Neural progenitor cell (in vitro differentiated cells): ENCODE data around the gene ARHGAP26. TPM values are rescaled to one million over a fixed set of nuclear protein-coding genes. Genes with fewer than 3 reads are reported as not detected.

ENCODE experiments used
- DNase-seq: peaks from one replicate; pipeline ENCODE4 v3.0.0-alpha.2; 2016; ENCODE audit warnings: low spot score
- H2AFZ ChIP-seq: fragments of 200-600 bp; sonication (generic); replicated peaks from 2 replicates; pipeline ENCODE4 v1.6.1; 2016; ENCODE audit warnings: antibody characterized with exemption
- H3F3A ChIP-seq: fragments of 200-600 bp; sonication (generic); 2 replicates; pipeline ENCODE4 v1.6.1; 2016; ENCODE audit warnings: antibody characterized with exemption, low read depth
- H3K27ac ChIP-seq: fragments of 200-600 bp; sonication (generic); 2 replicates; pipeline ENCODE4 v1.5.1; 2016; ENCODE audit warnings: mild to moderate bottlenecking
- H3K27me3 ChIP-seq: fragments of 200-600 bp; sonication (generic); 2 replicates; pipeline ENCODE4 v1.6.1; 2016; ENCODE audit warnings: mild to moderate bottlenecking, moderate library complexity
- H3K36me3 ChIP-seq: fragments of 200-600 bp; sonication (generic); 2 replicates; pipeline ENCODE4 v1.5.1; 2016
- H3K4me1 ChIP-seq: fragments of 200-600 bp; sonication (generic); 2 replicates; pipeline ENCODE4 v1.6.1; 2016; ENCODE audit warnings: mixed run types
- H3K4me2 ChIP-seq: fragments of 200-600 bp; sonication (generic); 2 replicates; pipeline ENCODE4 v1.6.1; 2016
- H3K4me3 ChIP-seq: fragments of 200-600 bp; sonication (generic); 2 replicates; pipeline ENCODE4 v1.5.1; 2016
- H3K79me2 ChIP-seq: fragments of 200-600 bp; sonication (generic); 2 replicates; pipeline ENCODE4 v1.6.1; 2016; ENCODE audit warnings: low read depth
- H3K9ac ChIP-seq: fragments of 200-600 bp; sonication (generic); 2 replicates; pipeline ENCODE4 v1.6.1; 2016
- H3K9me3 ChIP-seq: fragments of 200-600 bp; sonication (generic); 2 replicates; pipeline ENCODE4 v1.5.1; 2016; ENCODE audit warnings: low read depth
- H4K20me1 ChIP-seq: fragments of 200-600 bp; sonication (generic); 2 replicates; pipeline ENCODE4 v1.6.1; 2016; ENCODE audit warnings: low read depth
- H3K27ac Mint-ChIP-seq: 3 replicates; pipeline ENCODE4 v1.8.0; 2021; ENCODE audit warnings: mixed read lengths
- H3K27me3 Mint-ChIP-seq: 2 replicates; pipeline ENCODE4 v1.8.0; 2022; ENCODE audit warnings: low read depth, mild to moderate bottlenecking, inconsistent platforms, moderate library complexity, mixed read lengths; ENCODE audit not compliant: insufficient read depth
- H3K36me3 Mint-ChIP-seq: 3 replicates; pipeline ENCODE4 v1.8.0; 2021; ENCODE audit warnings: mixed read lengths
- H3K4me1 Mint-ChIP-seq: 3 replicates; pipeline ENCODE4 v1.8.0; 2021; ENCODE audit warnings: mixed read lengths
- H3K4me3 Mint-ChIP-seq: 3 replicates; pipeline ENCODE4 v1.8.0; 2021; ENCODE audit warnings: mild to moderate bottlenecking, moderate library complexity, mixed read lengths
- H3K9me3 Mint-ChIP-seq: 3 replicates; pipeline ENCODE4 v1.8.0; 2020; ENCODE audit warnings: mixed read lengths
- EZH2 ChIP-seq: fragments of 200-600 bp; sonication (generic); IDR thresholded peaks from 2 replicates; pipeline ENCODE4 v1.6.1; 2017; ENCODE audit warnings: antibody characterized with exemption, mild to moderate bottlenecking, moderate library complexity
- EZH2phosphoT487 ChIP-seq: fragments of 200-600 bp; sonication (generic); IDR thresholded peaks from 2 replicates; pipeline ENCODE4 v1.6.1; 2017; ENCODE audit warnings: antibody characterized with exemption
- total RNA-seq: library from RNA; depleted of rRNA; stranded (reverse); fragments of >200 nt; gene quantifications from 2 replicates; pipeline ENCODE4 v1.2.3, GENCODE V29; 2015; ENCODE audit warnings: low replicate concordance
- TF ChIP-seq, protein P1 (sequence below): fragments of 200-600 bp; sonication (generic); IDR thresholded peaks from 2 replicates; pipeline ENCODE4 v1.5.1; 2017; ENCODE audit warnings: antibody characterized with exemption, mild to moderate bottlenecking

The ARHGAP26 gene
- total RNA-seq, 1 donor from 2014 or later = 7.0 TPM

DNA sequence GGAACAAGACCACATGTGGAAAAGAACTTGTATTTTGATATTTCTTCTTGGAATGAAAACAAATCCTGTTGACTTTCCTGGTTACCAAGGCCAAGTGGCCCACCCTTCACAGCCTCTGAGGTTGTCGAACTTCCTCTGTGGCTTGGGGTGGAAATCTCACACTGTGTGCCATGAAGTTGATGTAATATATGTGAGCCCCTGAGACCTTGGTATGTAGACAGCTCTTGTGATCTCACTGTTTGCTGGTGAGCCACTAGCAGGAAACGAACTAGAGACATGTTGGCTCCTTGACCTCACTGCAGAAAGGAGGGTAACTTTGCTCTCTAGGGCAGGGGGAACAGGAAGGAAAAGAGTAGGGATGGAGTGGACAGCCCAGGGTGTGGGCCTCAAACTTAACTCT lies 159.4 kb downstream of the ARHGAP26 start:
- H3K27me3 Mint-ChIP-seq = no peaks in the 10 kb centered on the region
- H3K27ac Mint-ChIP-seq = no peak overlapping the region
- H3F3A ChIP-seq = no peaks in the 10 kb centered on the region

DNA sequence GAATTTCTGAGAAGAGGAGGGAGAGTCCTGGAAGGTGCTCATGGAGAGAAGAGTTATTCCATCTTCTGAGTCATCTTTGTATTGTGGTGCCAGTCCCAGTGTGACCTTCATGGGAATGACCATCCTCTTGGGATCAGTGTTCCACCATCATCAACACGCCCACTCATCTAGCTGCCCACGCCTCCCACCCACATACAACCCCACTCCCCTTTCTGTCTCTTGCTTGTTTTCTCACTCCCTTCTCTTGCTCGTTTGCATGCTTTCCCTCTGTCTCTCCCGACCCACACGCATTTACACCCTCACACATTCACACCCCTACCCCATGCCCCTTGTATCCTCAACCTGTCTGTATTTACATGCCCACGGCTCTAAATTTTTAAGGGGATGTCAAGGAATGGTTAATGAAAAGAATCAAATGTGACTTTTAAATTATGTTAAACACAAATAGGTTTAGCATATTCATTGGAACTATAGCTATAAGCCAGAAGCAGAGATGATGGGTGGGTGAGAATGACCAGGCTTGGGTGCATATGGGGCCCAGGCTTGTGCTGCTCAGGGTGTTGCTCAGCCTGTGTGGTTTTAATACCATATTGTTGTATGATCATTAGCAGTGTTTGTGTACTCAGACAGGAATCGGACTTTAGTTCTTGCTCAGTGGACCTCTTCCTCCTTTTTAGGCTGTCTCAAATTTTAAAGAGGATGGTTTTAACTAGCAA lies 160.4 kb downstream of the ARHGAP26 start:
- Mint-ChIP-seq H3K9me3 (no peaks in the 10 kb centered on the region), H3K27me3 (no peaks in the 10 kb centered on the region), H3K36me3 (peaks cover 1% of the 10 kb centered on the region), H3K4me1 (peaks cover 4% of the 10 kb centered on the region), H3K4me3 (no peak overlapping the region), H3K27ac (no peak overlapping the region)
- Histone ChIP-seq H3F3A (no peaks in the 10 kb centered on the region), H3K79me2 (no peaks in the 10 kb centered on the region), H2AFZ (no peak overlapping the region), H3K27ac (no peak overlapping the region), H3K4me3 (no peak overlapping the region), H3K4me2 (no peak overlapping the region), H3K9me3 (no peaks in the 10 kb centered on the region), H4K20me1 (no peaks in the 10 kb centered on the region), H3K4me1 (peaks cover 3% of the 10 kb centered on the region), H3K36me3 (no peaks in the 10 kb centered on the region), H3K27me3 (no peaks in the 10 kb centered on the region), H3K9ac (no peak overlapping the region)
- no peak for DNase-seq
- TF ChIP-seq EZH2 = no peak
- TF ChIP-seq, protein P1, sequence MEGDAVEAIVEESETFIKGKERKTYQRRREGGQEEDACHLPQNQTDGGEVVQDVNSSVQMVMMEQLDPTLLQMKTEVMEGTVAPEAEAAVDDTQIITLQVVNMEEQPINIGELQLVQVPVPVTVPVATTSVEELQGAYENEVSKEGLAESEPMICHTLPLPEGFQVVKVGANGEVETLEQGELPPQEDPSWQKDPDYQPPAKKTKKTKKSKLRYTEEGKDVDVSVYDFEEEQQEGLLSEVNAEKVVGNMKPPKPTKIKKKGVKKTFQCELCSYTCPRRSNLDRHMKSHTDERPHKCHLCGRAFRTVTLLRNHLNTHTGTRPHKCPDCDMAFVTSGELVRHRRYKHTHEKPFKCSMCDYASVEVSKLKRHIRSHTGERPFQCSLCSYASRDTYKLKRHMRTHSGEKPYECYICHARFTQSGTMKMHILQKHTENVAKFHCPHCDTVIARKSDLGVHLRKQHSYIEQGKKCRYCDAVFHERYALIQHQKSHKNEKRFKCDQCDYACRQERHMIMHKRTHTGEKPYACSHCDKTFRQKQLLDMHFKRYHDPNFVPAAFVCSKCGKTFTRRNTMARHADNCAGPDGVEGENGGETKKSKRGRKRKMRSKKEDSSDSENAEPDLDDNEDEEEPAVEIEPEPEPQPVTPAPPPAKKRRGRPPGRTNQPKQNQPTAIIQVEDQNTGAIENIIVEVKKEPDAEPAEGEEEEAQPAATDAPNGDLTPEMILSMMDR = no peak
- TF ChIP-seq EZH2phosphoT487 = no peak

More for the DNA sequence above, 159.4 kb downstream of the ARHGAP26 start:
- H3K27me3 ChIP-seq = no peaks in the 10 kb centered on the region
- Mint-ChIP-seq H3K4me3 (no peak overlapping the region), H3K4me1 (peaks cover 4% of the 10 kb centered on the region), H3K9me3 (no peaks in the 10 kb centered on the region), H3K36me3 (peaks cover 1% of the 10 kb centered on the region)
- peaks cover 3% of the 10 kb centered on the region for H3K4me1 ChIP-seq
- H3K4me2 ChIP-seq = no peak overlapping the region
- DNase-seq = no peak
- H3K9me3 ChIP-seq = no peaks in the 10 kb centered on the region
- TF ChIP-seq EZH2phosphoT487 (no peak), EZH2 (no peak)
- TF ChIP-seq, protein P1 = no peak
- H3K9ac ChIP-seq = no peak overlapping the region
- H3K36me3 ChIP-seq = no peaks in the 10 kb centered on the region
- no peak overlapping the region for H2AFZ ChIP-seq
- H3K27ac ChIP-seq = no peak overlapping the region
- H4K20me1 ChIP-seq = no peaks in the 10 kb centered on the region
- H3K79me2 ChIP-seq = no peaks in the 10 kb centered on the region
- H3K4me3 ChIP-seq = no peak overlapping the region

- H3K4me2 ChIP-seq = no peak overlapping the region
- H3F3A ChIP-seq = no peaks in the 10 kb centered on the region
- no peaks in the 10 kb centered on the region for H3K27me3 ChIP-seq
- no peak overlapping the region for H3K27ac ChIP-seq
- no peaks in the 10 kb centered on the region for H4K20me1 ChIP-seq
- H3K36me3 Mint-ChIP-seq = peaks cover 1% of the 10 kb centered on the region
- TF ChIP-seq EZH2phosphoT487 (no peak), EZH2 (no peak)
- TF ChIP-seq, protein P1 = no peak
- no peak overlapping the region for H2AFZ ChIP-seq
- no peaks in the 10 kb centered on the region for H3K36me3 ChIP-seq
- no peak overlapping the region for H3K27ac Mint-ChIP-seq
- peaks cover 4% of the 10 kb centered on the region for H3K4me1 Mint-ChIP-seq
- no peaks in the 10 kb centered on the region for H3K79me2 ChIP-seq
- H3K9me3 Mint-ChIP-seq = no peaks in the 10 kb centered on the region
- H3K9ac ChIP-seq = no peak overlapping the region
- no peaks in the 10 kb centered on the region for H3K27me3 Mint-ChIP-seq
- H3K9me3 ChIP-seq = no peaks in the 10 kb centered on the region
- no peak overlapping the region for H3K4me3 Mint-ChIP-seq
- no peak for DNase-seq
- H3K4me3 ChIP-seq = no peak overlapping the region
- peaks cover 3% of the 10 kb centered on the region for H3K4me1 ChIP-seq
These were observed 161.9 kb downstream of the ARHGAP26 start for GRCh38 chr5:142931896-142932686.
